Loucy (cell line): ENCODE measurements around the gene CACNG6.

Experiments used
- EZH2phosphoT487 ChIP-seq: fragments of 200-600 bp; IDR thresholded peaks from 2 replicates; pipeline ENCODE4 v1.6.1; 2018; ENCODE audit warnings: antibody characterized with exemption, mild to moderate bottlenecking, moderate library complexity, borderline replicate concordance
- TF ChIP-seq, protein P1 (sequence below): fragments of 200-600 bp; sonication (generic); conservative IDR thresholded peaks from 2 replicates; pipeline ENCODE4 v1.5.1; 2014; ENCODE audit warnings: mild to moderate bottlenecking, antibody characterized with exemption, low read length

- TF ChIP-seq, protein P1, sequence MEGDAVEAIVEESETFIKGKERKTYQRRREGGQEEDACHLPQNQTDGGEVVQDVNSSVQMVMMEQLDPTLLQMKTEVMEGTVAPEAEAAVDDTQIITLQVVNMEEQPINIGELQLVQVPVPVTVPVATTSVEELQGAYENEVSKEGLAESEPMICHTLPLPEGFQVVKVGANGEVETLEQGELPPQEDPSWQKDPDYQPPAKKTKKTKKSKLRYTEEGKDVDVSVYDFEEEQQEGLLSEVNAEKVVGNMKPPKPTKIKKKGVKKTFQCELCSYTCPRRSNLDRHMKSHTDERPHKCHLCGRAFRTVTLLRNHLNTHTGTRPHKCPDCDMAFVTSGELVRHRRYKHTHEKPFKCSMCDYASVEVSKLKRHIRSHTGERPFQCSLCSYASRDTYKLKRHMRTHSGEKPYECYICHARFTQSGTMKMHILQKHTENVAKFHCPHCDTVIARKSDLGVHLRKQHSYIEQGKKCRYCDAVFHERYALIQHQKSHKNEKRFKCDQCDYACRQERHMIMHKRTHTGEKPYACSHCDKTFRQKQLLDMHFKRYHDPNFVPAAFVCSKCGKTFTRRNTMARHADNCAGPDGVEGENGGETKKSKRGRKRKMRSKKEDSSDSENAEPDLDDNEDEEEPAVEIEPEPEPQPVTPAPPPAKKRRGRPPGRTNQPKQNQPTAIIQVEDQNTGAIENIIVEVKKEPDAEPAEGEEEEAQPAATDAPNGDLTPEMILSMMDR: no peak
- TF ChIP-seq EZH2phosphoT487: no peak
Observed at GRCh38 chr19:53961523-53962356, 29.7 kb upstream of the CACNG6 start.
